Tibial artery (tissue), 4 donors: Measurements from ENCODE around the gene RAPGEF6.

Source experiments
- DNase-seq, 2 donors: peaks; one replicate each; pipeline ENCODE4 v3.0.0-alpha.2; 2019
- H3K27ac ChIP-seq, 2 donors: fragments of 200-600 bp; sonication (generic) in 1 of 2; 1 replicate in 1 of 2; 2 replicates in 1 of 2; pipeline ENCODE4 v1.5.1; 2018 to 2019; ENCODE audit warnings: mild to moderate bottlenecking in 1 of 2
- H3K27me3 ChIP-seq, 2 donors: fragments of 200-600 bp; sonication (generic) in 1 of 2; one replicate each; pipeline versions ENCODE4 v1.5.1 to v1.6.0; 2016 to 2019
- H3K36me3 ChIP-seq, 3 donors: fragments of 200-600 bp; sonication (generic) in 2 of 3; one replicate each; pipeline ENCODE4 v1.5.1; 2016 to 2019; ENCODE audit warnings: mild to moderate bottlenecking in 2 of 3
- H3K4me1 ChIP-seq, 4 donors: fragments of 200-600 bp; sonication (generic) in 2 of 4; 1 replicate in 3 of 4; 2 replicates in 1 of 4; pipeline ENCODE4 v1.5.1; 2016 to 2019
- H3K4me3 ChIP-seq, 2 donors: fragments of 200-600 bp; sonication (generic) in 1 of 2; 1 replicate in 1 of 2; 2 replicates in 1 of 2; pipeline ENCODE4 v1.5.1; 2018 to 2019; ENCODE audit warnings: mild to moderate bottlenecking in 2 of 2
- H3K9me3 ChIP-seq, 3 donors: fragments of 200-600 bp; sonication (generic) in 1 of 3; one replicate each; pipeline ENCODE4 v1.5.1; 2016 to 2019
- CTCF ChIP-seq, 2 experiments: fragments of 200-600 bp in 1 of 2; fragments of 450-650 bp in 1 of 2; IDR thresholded peaks; one replicate each; pipeline ENCODE4 v1.5.1; 2017 to 2019; ENCODE audit warnings: antibody characterized with exemption in 2 of 2, mild to moderate bottlenecking in 1 of 2, moderate library complexity in 1 of 2
- intact Hi-C: fragments of 100-400 bp; cut with DNase I; formaldehyde crosslinking; loops from one replicate; pipeline ENCODE4 v1.15.0; 2023; ENCODE audit warnings: low total_unique reads

The RAPGEF6 gene

DNA sequence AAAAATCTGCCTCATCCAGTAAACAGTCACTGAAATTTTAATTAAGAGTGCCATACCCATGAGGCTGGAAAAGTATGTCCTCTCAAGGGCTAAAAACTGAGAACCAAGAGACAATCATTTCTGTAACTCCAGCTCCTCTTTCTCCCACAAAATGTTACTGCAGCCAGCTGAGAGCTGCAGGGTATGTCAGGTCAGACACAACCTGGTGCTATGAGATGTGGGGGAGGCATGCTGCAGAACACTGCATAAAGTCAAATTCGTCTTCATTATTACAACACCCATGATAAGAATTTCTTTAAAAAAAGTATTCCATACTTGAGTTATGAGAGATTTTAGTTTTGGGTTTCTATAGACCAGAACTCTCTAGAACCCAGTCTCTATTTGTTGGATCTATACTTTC, 209.0 kb downstream of the RAPGEF6 start:
- intact Hi-C loops: no loop called here
- TF ChIP-seq CTCF (IDR thresholded peaks at IDR 0.05): no peak
- no peak overlapping the region for H3K27ac ChIP-seq

GRCh38 chr5:131423056-131423455, 212.0 kb downstream of the RAPGEF6 start:
- DNase-seq: no peak
- Histone ChIP-seq H3K4me1 (no peaks in the 10 kb centered on the region), H3K27me3 (no peaks in the 10 kb centered on the region), H3K27ac (no peak overlapping the region), H3K36me3 (peaks cover 7 to 27% (median 9%) of the 10 kb centered on the region in 3 donors), H3K4me3 (no peak overlapping the region), H3K9me3 (no peaks in the 10 kb centered on the region)
- TF ChIP-seq CTCF (IDR thresholded peaks at IDR 0.05): peak; percentile 27 to 31
- intact Hi-C loops: no loop called here

More for the DNA sequence above, 209.0 kb downstream of the RAPGEF6 start:
- no peak for DNase-seq
- H3K4me3 ChIP-seq: no peak overlapping the region
- H3K27me3 ChIP-seq: no peaks in the 10 kb centered on the region
- no peaks in the 10 kb centered on the region for H3K9me3 ChIP-seq
- no peaks in the 10 kb centered on the region for H3K4me1 ChIP-seq
- peaks cover 9 to 44% (median 24%) of the 10 kb centered on the region in 3 donors for H3K36me3 ChIP-seq

DNA sequence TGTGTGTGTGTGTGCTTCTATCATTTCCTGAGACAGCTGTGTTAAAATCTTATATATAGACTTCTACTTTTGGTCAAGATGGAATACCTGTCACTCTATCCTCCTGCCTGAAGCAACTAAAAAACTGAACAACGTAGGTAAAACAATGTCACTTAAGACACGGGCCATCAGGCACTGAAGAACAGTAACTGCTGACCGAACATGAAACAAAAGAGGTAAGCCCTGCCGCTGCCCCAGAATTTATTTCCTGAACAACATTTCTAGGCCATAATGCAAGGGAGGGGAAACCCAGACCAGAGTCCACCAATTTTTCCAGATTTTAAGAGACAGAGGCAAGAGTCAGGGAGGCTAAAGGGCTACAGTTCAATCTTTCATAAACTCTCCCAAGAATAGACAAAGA, 215.2 kb downstream of the RAPGEF6 start:
- TF ChIP-seq CTCF (IDR thresholded peaks at IDR 0.05): no peak
- Histone ChIP-seq H3K4me1 (no peaks in the 10 kb centered on the region), H3K9me3 (no peaks in the 10 kb centered on the region), H3K36me3 (peaks cover 0 to 12% (median 0%) of the 10 kb centered on the region in 3 donors), H3K27ac (no peak overlapping the region), H3K27me3 (no peaks in the 10 kb centered on the region), H3K4me3 (no peak overlapping the region)
- intact Hi-C loops: loop anchor here (10.0 kb wide), 2 partner anchors 255 to 1525 kb away; partner anchors contain the start of gene HINT1
- no peak for DNase-seq

DNA sequence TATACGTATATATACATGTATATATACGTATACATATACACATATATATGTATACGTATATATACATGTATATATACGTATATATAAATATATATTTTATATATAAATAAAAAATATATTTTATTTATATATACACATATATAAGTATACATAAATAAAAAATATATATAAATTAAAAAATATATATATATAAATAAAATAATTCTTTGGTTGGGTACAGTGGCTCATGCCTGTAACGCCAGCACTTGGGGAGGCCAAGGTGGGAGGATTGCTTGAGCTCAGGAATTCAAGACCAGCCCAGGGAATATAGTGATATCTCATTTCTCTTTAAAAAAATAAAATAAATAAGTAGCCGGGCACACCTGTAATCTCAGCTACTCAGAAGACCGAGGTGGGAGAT, 216.2 kb downstream of the RAPGEF6 start:
- Histone ChIP-seq H3K27me3 (no peaks in the 10 kb centered on the region), H3K4me3 (no peak overlapping the region), H3K27ac (no peak overlapping the region), H3K36me3 (peaks cover 0 to 12% (median 5%) of the 10 kb centered on the region in 3 donors), H3K4me1 (no peaks in the 10 kb centered on the region), H3K9me3 (no peaks in the 10 kb centered on the region)
- no peak for DNase-seq
- TF ChIP-seq CTCF (IDR thresholded peaks at IDR 0.05): no peak
- intact Hi-C loops: loop anchor here (10.0 kb wide), 2 partner anchors 254 to 1524 kb away; partner anchors contain the start of gene HINT1

DNA sequence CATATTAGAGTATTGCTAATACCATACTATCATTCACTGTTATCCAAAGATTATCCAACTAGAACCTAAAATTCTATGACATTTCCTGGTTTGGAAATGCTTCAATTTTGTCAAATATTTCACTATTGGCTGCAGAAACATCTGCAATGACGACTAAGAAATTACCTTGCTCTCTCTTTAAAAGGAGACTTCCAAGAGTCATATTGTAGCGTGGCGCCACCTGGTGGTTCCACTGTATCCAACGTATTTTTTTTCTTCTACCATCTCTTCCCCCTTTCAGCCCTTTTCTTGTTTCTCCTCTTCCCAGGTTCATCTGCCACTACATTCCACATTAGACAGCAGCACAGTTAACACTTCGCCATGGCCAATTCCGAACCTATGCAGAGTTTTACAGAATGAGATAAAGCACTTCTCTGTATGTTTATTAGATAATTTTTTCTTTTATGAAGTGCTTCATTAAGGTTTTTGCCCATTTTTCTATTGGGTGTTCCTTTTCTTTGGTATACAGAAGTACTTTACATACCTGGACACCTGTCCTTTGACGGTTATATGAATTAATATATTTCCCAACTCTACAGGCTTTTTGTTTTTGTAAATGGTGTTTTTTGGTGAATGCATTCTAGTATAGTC, 217.7 kb downstream of the RAPGEF6 start:
- TF ChIP-seq CTCF (IDR thresholded peaks at IDR 0.05): peak; percentile 80 to 84
- Histone ChIP-seq H3K4me1 (no peaks in the 10 kb centered on the region), H3K27ac (no peak overlapping the region), H3K27me3 (no peaks in the 10 kb centered on the region), H3K4me3 (no peak overlapping the region), H3K9me3 (no peaks in the 10 kb centered on the region), H3K36me3 (peaks cover 0 to 6% (median 5%) of the 10 kb centered on the region in 3 donors)
- DNase-seq: peak; percentile 63 to 83
- intact Hi-C loops: loop anchor here (10.0 kb wide), 2 partner anchors 253 to 1523 kb away; partner anchors contain the start of gene HINT1
